T-cell (primary cell): ENCODE results near the gene FAM240A. TPM values are rescaled to one million over a fixed set of nuclear protein-coding genes. Genes with fewer than 3 reads are reported as not detected.

Source experiments
- ATAC-seq, 4 experiments: fragments of 200-7000 bp in 3 of 4; fragments of 150-1000 bp in 1 of 4; cut with Tn5 transposase; replicated peaks in 1 of 4; 1 replicate in 3 of 4; 2 replicates in 1 of 4; pipeline ENCODE4 v1.10.0; 2021; ENCODE audit warnings: moderate library complexity in 3 of 4, mild to moderate bottlenecking in 2 of 4, moderate number of reproducible peaks in 1 of 4
- CTCF ChIA-PET, 2 donors: fragments of 300-600 bp; sonication (Branson Sonifier 250); formaldehyde crosslinking; loops; one replicate each; lab custom pipeline; 2022; ENCODE audit warnings: antibody characterized with exemption in 2 of 2; lab: Charles Lee
- POLR2A ChIA-PET, 2 donors: fragments of 300-600 bp; sonication (Branson Sonifier 250); formaldehyde crosslinking; loops; one replicate each; lab custom pipeline; 2022; ENCODE audit warnings: antibody characterized with exemption in 2 of 2; lab: Charles Lee
- DNase-seq, 35 experiments: peaks; one replicate each; pipeline versions ENCODE4 v3.0.0 to v3.0.0-alpha.2; 2013 to 2023
- H3K27ac ChIP-seq: one replicate; pipeline ENCODE4 v1.5.1; 2013; ENCODE audit warnings: low read length
- H3K27me3 ChIP-seq, 2 experiments: replicated peaks in 1 of 2; 1 replicate in 1 of 2; 2 replicates in 1 of 2; pipeline versions ENCODE4 v1.6.1 to v1.7.0; 2013; ENCODE audit warnings: low read length in 1 of 2, mixed read lengths in 1 of 2; ENCODE audit not compliant: control insufficient read depth in 2 of 2, insufficient read depth in 2 of 2; ENCODE audit errors: extremely low read depth in 1 of 2
- H3K36me3 ChIP-seq, 2 donors: 1 replicate in 1 of 2; 2 replicates in 1 of 2; pipeline versions ENCODE4 v1.6.1 to v1.7.0; 2013; ENCODE audit warnings: low read length in 1 of 2; ENCODE audit not compliant: control insufficient read depth in 2 of 2, insufficient read depth in 1 of 2; ENCODE audit errors: extremely low read depth in 1 of 2
- H3K4me1 ChIP-seq, 2 experiments: 1 replicate in 1 of 2; 2 replicates in 1 of 2; pipeline versions ENCODE4 v1.6.1 to v1.7.0; 2013; ENCODE audit warnings: low read length in 2 of 2, mixed read lengths in 1 of 2; ENCODE audit not compliant: insufficient read depth in 2 of 2, control insufficient read depth in 1 of 2; ENCODE audit errors: extremely low read depth in 1 of 2
- H3K4me3 ChIP-seq, 2 donors: 1 replicate in 1 of 2; 2 replicates in 1 of 2; pipeline versions ENCODE4 v1.5.1 to v1.7.0; 2013; ENCODE audit warnings: mild to moderate bottlenecking in 2 of 2, low read length in 1 of 2, moderate library complexity in 1 of 2; ENCODE audit not compliant: control insufficient read depth in 1 of 2; ENCODE audit errors: extremely low read depth in 1 of 2
- H3K9me3 ChIP-seq: 2 replicates; pipeline ENCODE4 v1.7.0; 2013
- H3K27ac Mint-ChIP-seq, 2 donors: one replicate each; pipeline ENCODE4 v1.8.0; 2020 to 2021; ENCODE audit warnings: mild to moderate bottlenecking in 2 of 2, mixed read lengths in 2 of 2
- H3K27me3 Mint-ChIP-seq, 2 donors: one replicate each; pipeline ENCODE4 v1.8.0; 2021 to 2022; ENCODE audit warnings: mixed read lengths in 2 of 2
- H3K36me3 Mint-ChIP-seq: one replicate; pipeline ENCODE4 v1.8.0; 2021; ENCODE audit warnings: mixed read lengths
- H3K4me1 Mint-ChIP-seq, 3 donors: one replicate each; pipeline ENCODE4 v1.8.0; 2020 to 2022; ENCODE audit warnings: mixed read lengths in 3 of 3, mild to moderate bottlenecking in 1 of 3
- H3K4me3 Mint-ChIP-seq, 3 donors: one replicate each; pipeline ENCODE4 v1.8.0; 2020 to 2022; ENCODE audit warnings: mild to moderate bottlenecking in 3 of 3, mixed read lengths in 3 of 3, moderate library complexity in 3 of 3
- H3K9me3 Mint-ChIP-seq, 3 donors: one replicate each; pipeline ENCODE4 v1.8.0; 2020 to 2022; ENCODE audit warnings: mixed read lengths in 3 of 3
- WGBS: methylation state at CpG from one replicate; pipeline ENCODE4 v1.1.5; 2013; ENCODE audit warnings: missing lambda C conversion rate; ENCODE audit not compliant: insufficient coverage; 5-methylcytosine and 5-hydroxymethylcytosine counted together
- total RNA-seq, 35 experiments: library from RNA in 6 of 35; stranded (reverse) in 6 of 35; fragments of 120-200 nt in 1 of 35; gene quantifications; one replicate each; pipeline versions ENCODE4 v1.2.1 to v1.2.4 and lab custom pipeline; 2013 to 2026

Gene FAM240A
- total RNA-seq, 5 donors from 2014 or later (not counting 1 experiment from before 2014, with no cell fraction given) = not detected

- WGBS = 84% methylated on average over 14 of the region's 17 CpGs
- CTCF ChIA-PET = no interaction called here
- DNase-seq (no peak), ATAC-seq (no peak)
- H3K9me3 Mint-ChIP-seq = no peaks in the 10 kb centered on the region
- H3K9me3 ChIP-seq = no peaks in the 10 kb centered on the region
- POLR2A ChIA-PET = no interaction called here
- H3K27me3 ChIP-seq = peaks cover 0 to 26% of the 10 kb centered on the region in 2 experiments
- H3K27me3 Mint-ChIP-seq = peaks cover 1 to 4% of the 10 kb centered on the region in 2 donors
- peaks cover 0 to 7% (median 0%) of the 10 kb centered on the region in 3 donors for H3K4me1 Mint-ChIP-seq
- H3K27ac ChIP-seq = no peak overlapping the region
- no peaks in the 10 kb centered on the region for H3K36me3 Mint-ChIP-seq
- no peak overlapping the region for H3K27ac Mint-ChIP-seq
- no peak overlapping the region for H3K4me3 ChIP-seq
- no peaks in the 10 kb centered on the region for H3K4me1 ChIP-seq
- no peaks in the 10 kb centered on the region for H3K36me3 ChIP-seq
- no peak overlapping the region for H3K4me3 Mint-ChIP-seq
Measured at GRCh38 chr3:46662771-46663551, 50.6 kb downstream of the FAM240A start.

GRCh38 chr3:46663591-46664135 is 51.3 kb downstream of the FAM240A start:
- WGBS = 69% methylated on average over 8 of the region's 8 CpGs
- no peaks in the 10 kb centered on the region for H3K9me3 ChIP-seq
- Mint-ChIP-seq H3K4me1 (peaks cover 0 to 7% (median 0%) of the 10 kb centered on the region in 3 donors), H3K27me3 (peaks cover 1 to 4% of the 10 kb centered on the region in 2 donors), H3K36me3 (no peaks in the 10 kb centered on the region), H3K27ac (no peak overlapping the region), H3K9me3 (no peaks in the 10 kb centered on the region), H3K4me3 (no peak overlapping the region)
- CTCF ChIA-PET = interaction anchor here in 1 of 2 donors (0.5 kb wide), 1 partner anchor 164 kb away, joined by 5 read pairs; no protein-coding TSS in a partner anchor
- H3K27me3 ChIP-seq = peaks cover 0 to 26% of the 10 kb centered on the region in 2 experiments
- ATAC-seq = no peak
- DNase-seq = peak in 2 of 35 experiments; percentile 5 to 16
- POLR2A ChIA-PET = no interaction called here
- H3K4me1 ChIP-seq = no peaks in the 10 kb centered on the region
- H3K4me3 ChIP-seq = no peak overlapping the region
- no peaks in the 10 kb centered on the region for H3K36me3 ChIP-seq
- H3K27ac ChIP-seq = no peak overlapping the region

GRCh38 chr3:46664188-46664970 is 52.1 kb downstream of the FAM240A start:
- 80% methylated on average over 6 of the region's 6 CpGs for WGBS
- Mint-ChIP-seq H3K4me1 (peaks cover 0 to 7% (median 0%) of the 10 kb centered on the region in 3 donors), H3K4me3 (no peak overlapping the region), H3K27ac (no peak overlapping the region), H3K36me3 (no peaks in the 10 kb centered on the region), H3K9me3 (no peaks in the 10 kb centered on the region), H3K27me3 (peaks cover 1 to 3% of the 10 kb centered on the region in 2 donors)
- no peaks in the 10 kb centered on the region for H3K9me3 ChIP-seq
- peaks cover 0 to 26% of the 10 kb centered on the region in 2 experiments for H3K27me3 ChIP-seq
- ChIA-PET CTCF (interaction anchor here in 1 of 2 donors (0.5 kb wide), 1 partner anchor 163 kb away, joined by 5 read pairs; no protein-coding TSS in a partner anchor), POLR2A (no interaction called here)
- no peak for ATAC-seq
- no peak overlapping the region for H3K4me3 ChIP-seq
- H3K27ac ChIP-seq = no peak overlapping the region
- H3K4me1 ChIP-seq = no peaks in the 10 kb centered on the region
- no peaks in the 10 kb centered on the region for H3K36me3 ChIP-seq
- DNase-seq = peak in 2 of 35 experiments; percentile 10 to 11

- no peak overlapping the region for H3K27ac Mint-ChIP-seq
- H3K36me3 Mint-ChIP-seq = no peaks in the 10 kb centered on the region
- no peaks in the 10 kb centered on the region for H3K9me3 ChIP-seq
- peaks cover 0 to 7% (median 0%) of the 10 kb centered on the region in 3 donors for H3K4me1 Mint-ChIP-seq
- peaks cover 0 to 24% of the 10 kb centered on the region in 2 experiments for H3K27me3 ChIP-seq
- no peak overlapping the region for H3K4me3 ChIP-seq
- CTCF ChIA-PET = no interaction called here
- WGBS = 72% methylated on average over 15 of the region's 23 CpGs
- H3K27me3 Mint-ChIP-seq = peaks cover 0 to 1% of the 10 kb centered on the region in 2 donors
- no peak for ATAC-seq
- H3K9me3 Mint-ChIP-seq = no peaks in the 10 kb centered on the region
- no peak overlapping the region for H3K4me3 Mint-ChIP-seq
- POLR2A ChIA-PET = no interaction called here
- no peaks in the 10 kb centered on the region for H3K4me1 ChIP-seq
- peak in 2 of 35 experiments; percentile 7 to 10 for DNase-seq
- no peak overlapping the region for H3K27ac ChIP-seq
- no peaks in the 10 kb centered on the region for H3K36me3 ChIP-seq
Measured at GRCh38 chr3:46664971-46665762, 52.8 kb downstream of the FAM240A start.

GRCh38 chr3:46665763-46666452 is 53.6 kb downstream of the FAM240A start:
- Histone ChIP-seq H3K4me3 (no peak overlapping the region), H3K27ac (no peak overlapping the region), H3K27me3 (peaks cover 0 to 17% of the 10 kb centered on the region in 2 experiments), H3K4me1 (no peaks in the 10 kb centered on the region), H3K36me3 (no peaks in the 10 kb centered on the region), H3K9me3 (no peaks in the 10 kb centered on the region)
- Mint-ChIP-seq H3K4me1 (peaks cover 0 to 7% (median 0%) of the 10 kb centered on the region in 3 donors), H3K27ac (no peak overlapping the region), H3K27me3 (peaks cover 0 to 1% of the 10 kb centered on the region in 2 donors), H3K4me3 (no peak overlapping the region), H3K9me3 (no peaks in the 10 kb centered on the region), H3K36me3 (no peaks in the 10 kb centered on the region)
- 78% methylated on average over 7 of the region's 9 CpGs for WGBS
- ATAC-seq (no peak), DNase-seq (peak in 1 of 35 experiments; percentile 11)
- CTCF ChIA-PET = no interaction called here
- POLR2A ChIA-PET = no interaction called here
